CD14-positive monocyte (primary cell): Measurements from ENCODE around the gene NTNG1. TPM values are rescaled to one million over a fixed set of nuclear protein-coding genes. Genes with fewer than 3 reads are reported as not detected.
"Not testable (repeated sequence)": the region's sequence is repeated elsewhere in the genome, so short reads cannot be mapped to it uniquely, and the experiment has no call there.

Experiments
- DNase-seq, 3 donors: peaks; one replicate each; pipeline ENCODE4 v3.0.0-alpha.2; 2011 to 2022
- H2AFZ ChIP-seq: 2 replicates; pipeline ENCODE4 v1.6.0; 2012; ENCODE audit warnings: mild to moderate bottlenecking, low read depth, low read length, inconsistent platforms; ENCODE audit not compliant: insufficient read depth, poor library complexity, severe bottlenecking
- H3K27ac ChIP-seq, 2 donors: 1 replicate in 1 of 2; 2 replicates in 1 of 2; pipeline ENCODE4 v1.5.1; 2012 to 2013; ENCODE audit warnings: low read length in 2 of 2, control low read depth in 1 of 2, inconsistent platforms in 1 of 2, low read depth in 1 of 2, mild to moderate bottlenecking in 1 of 2
- H3K27me3 ChIP-seq, 2 donors: one replicate each; pipeline versions ENCODE4 v1.6.0 to v1.6.1; 2011 to 2013; ENCODE audit warnings: low read length in 2 of 2; ENCODE audit not compliant: control insufficient read depth in 2 of 2, insufficient read depth in 2 of 2
- H3K36me3 ChIP-seq, 2 donors: replicated peaks in 1 of 2; 1 replicate in 1 of 2; 2 replicates in 1 of 2; pipeline versions ENCODE4 v1.5.1 to v1.6.1; 2012 to 2013; ENCODE audit warnings: low read length in 2 of 2, control low read depth in 1 of 2, inconsistent platforms in 1 of 2, mild to moderate bottlenecking in 1 of 2; ENCODE audit not compliant: insufficient read depth in 2 of 2, control insufficient read depth in 1 of 2
- H3K4me1 ChIP-seq, 2 donors: 1 replicate in 1 of 2; 2 replicates in 1 of 2; pipeline versions ENCODE4 v1.5.1 to v1.6.1; 2012 to 2013; ENCODE audit warnings: low read length in 2 of 2, control low read depth in 1 of 2, inconsistent platforms in 1 of 2, mild to moderate bottlenecking in 1 of 2, moderate library complexity in 1 of 2; ENCODE audit not compliant: insufficient read depth in 2 of 2, control insufficient read depth in 1 of 2
- H3K4me2 ChIP-seq: replicated peaks from 2 replicates; pipeline ENCODE3; 2012; ENCODE audit warnings: low read length, moderate library complexity, mild to moderate bottlenecking; ENCODE audit not compliant: poor library complexity, severe bottlenecking; ENCODE audit errors: extremely low read depth
- H3K4me3 ChIP-seq, 3 experiments: fragments of 200-600 bp in 1 of 3; sonication (generic) in 1 of 3; replicated peaks in 1 of 3; 1 replicate in 2 of 3; 2 replicates in 1 of 3; pipeline ENCODE4 v1.5.1; 2011 to 2013; ENCODE audit warnings: low read length in 3 of 3, mild to moderate bottlenecking in 3 of 3, control low read depth in 2 of 3, low read depth in 2 of 3, inconsistent platforms in 1 of 3, moderate library complexity in 1 of 3
- H3K79me2 ChIP-seq: 2 replicates; pipeline ENCODE4 v1.6.0; 2012; ENCODE audit warnings: mild to moderate bottlenecking, control low read depth, inconsistent platforms, low read length, moderate library complexity; ENCODE audit not compliant: insufficient read depth
- H3K9ac ChIP-seq: 2 replicates; pipeline ENCODE4 v1.6.0; 2017; ENCODE audit warnings: low read length, mild to moderate bottlenecking; ENCODE audit not compliant: insufficient read depth, poor library complexity, severe bottlenecking
- H3K9me3 ChIP-seq, 2 donors: replicated peaks in 1 of 2; 1 replicate in 1 of 2; 2 replicates in 1 of 2; pipeline versions ENCODE4 v1.5.1 to v1.6.1; 2012 to 2013; ENCODE audit warnings: low read length in 2 of 2, control low read depth in 1 of 2; ENCODE audit not compliant: control insufficient read depth in 1 of 2, insufficient read depth in 1 of 2
- H4K20me1 ChIP-seq: 2 replicates; pipeline ENCODE4 v1.6.0; 2012; ENCODE audit warnings: mild to moderate bottlenecking, low read length, control low read depth, moderate library complexity; ENCODE audit not compliant: insufficient read depth
- H3K27ac Mint-ChIP-seq, 7 donors: one replicate each; pipeline ENCODE4 v1.8.0; 2020; ENCODE audit warnings: mild to moderate bottlenecking in 7 of 7, mixed read lengths in 7 of 7, moderate library complexity in 6 of 7, inconsistent platforms in 2 of 7
- H3K27me3 Mint-ChIP-seq, 3 donors: one replicate each; pipeline ENCODE4 v1.8.0; 2021 to 2022; ENCODE audit warnings: low read depth in 3 of 3, mild to moderate bottlenecking in 3 of 3, mixed read lengths in 3 of 3, moderate library complexity in 3 of 3, inconsistent platforms in 1 of 3
- H3K36me3 Mint-ChIP-seq, 2 donors: one replicate each; pipeline ENCODE4 v1.8.0; 2020; ENCODE audit warnings: mixed read lengths in 2 of 2, inconsistent platforms in 1 of 2, mild to moderate bottlenecking in 1 of 2
- H3K4me1 Mint-ChIP-seq: one replicate; pipeline ENCODE4 v1.8.0; 2020; ENCODE audit warnings: mild to moderate bottlenecking, mixed read lengths
- H3K4me3 Mint-ChIP-seq, 2 donors: one replicate each; pipeline ENCODE4 v1.8.0; 2020; ENCODE audit warnings: mild to moderate bottlenecking in 2 of 2, mixed read lengths in 2 of 2, moderate library complexity in 1 of 2
- H3K9me3 Mint-ChIP-seq, 7 donors: one replicate each; pipeline ENCODE4 v1.8.0; 2020 to 2022; ENCODE audit warnings: mixed read lengths in 7 of 7, mild to moderate bottlenecking in 6 of 7, moderate library complexity in 6 of 7, inconsistent platforms in 2 of 7
- WGBS: methylation state at CpG from one replicate; pipeline ENCODE4 v1.1.5; 2013; ENCODE audit warnings: missing lambda C conversion rate; ENCODE audit not compliant: insufficient coverage; 5-methylcytosine and 5-hydroxymethylcytosine counted together
- intact Hi-C, 2 donors: fragments of 100-400 bp; cut with micrococcal nuclease; formaldehyde crosslinking; loops; one replicate each; pipeline versions ENCODE4 v1.15.0 to v1.15.1; 2023
- polyA minus RNA-seq: library from RNA; depleted of rRNA, polyadenylated mRNA; stranded (reverse); fragments of >200 nt; gene quantifications from 2 replicates; pipeline ENCODE4 v1.2.3, GENCODE V29; 2012
- polyA plus RNA-seq, 3 donors: library from polyadenylated mRNA; depleted of rRNA in 1 of 3; unstranded in 2 of 3; stranded (reverse) in 1 of 3; fragments of 300-500 nt in 2 of 3; fragments of >200 nt in 1 of 3; fragmentation: Illumina TruSeq in 2 of 3; gene quantifications; 1 replicate in 2 of 3; 2 replicates in 1 of 3; pipeline ENCODE4 v1.2.3, GENCODE V29; 2012 to 2021
- total RNA-seq, 12 experiments: library from RNA in 1 of 12; stranded (reverse) in 1 of 12; fragments of 120-200 nt in 1 of 12; gene quantifications; one replicate each; pipeline ENCODE4 v1.2.4 and lab custom pipeline; 2013 to 2026; ENCODE audit warnings: mixed read lengths in 6 of 12, inconsistent platforms in 1 of 12
- TF ChIP-seq, protein P1 (sequence below): fragments of 200-600 bp; IDR thresholded peaks from one replicate; pipeline ENCODE4 v1.8.0; 2022; ENCODE audit warnings: antibody characterized with exemption, mild to moderate bottlenecking

The NTNG1 gene
- 0.02 TPM for total RNA-seq (2013)
- not detected for polyA plus RNA-seq
- under 0.01 TPM in 1 of 2 replicates, not detected in the other for polyA minus RNA-seq
- total RNA-seq (lab: John Stamatoyannopoulos, UW) = 0 to 2.6 (median 0.12) reads per million in 11 experiments

DNA sequence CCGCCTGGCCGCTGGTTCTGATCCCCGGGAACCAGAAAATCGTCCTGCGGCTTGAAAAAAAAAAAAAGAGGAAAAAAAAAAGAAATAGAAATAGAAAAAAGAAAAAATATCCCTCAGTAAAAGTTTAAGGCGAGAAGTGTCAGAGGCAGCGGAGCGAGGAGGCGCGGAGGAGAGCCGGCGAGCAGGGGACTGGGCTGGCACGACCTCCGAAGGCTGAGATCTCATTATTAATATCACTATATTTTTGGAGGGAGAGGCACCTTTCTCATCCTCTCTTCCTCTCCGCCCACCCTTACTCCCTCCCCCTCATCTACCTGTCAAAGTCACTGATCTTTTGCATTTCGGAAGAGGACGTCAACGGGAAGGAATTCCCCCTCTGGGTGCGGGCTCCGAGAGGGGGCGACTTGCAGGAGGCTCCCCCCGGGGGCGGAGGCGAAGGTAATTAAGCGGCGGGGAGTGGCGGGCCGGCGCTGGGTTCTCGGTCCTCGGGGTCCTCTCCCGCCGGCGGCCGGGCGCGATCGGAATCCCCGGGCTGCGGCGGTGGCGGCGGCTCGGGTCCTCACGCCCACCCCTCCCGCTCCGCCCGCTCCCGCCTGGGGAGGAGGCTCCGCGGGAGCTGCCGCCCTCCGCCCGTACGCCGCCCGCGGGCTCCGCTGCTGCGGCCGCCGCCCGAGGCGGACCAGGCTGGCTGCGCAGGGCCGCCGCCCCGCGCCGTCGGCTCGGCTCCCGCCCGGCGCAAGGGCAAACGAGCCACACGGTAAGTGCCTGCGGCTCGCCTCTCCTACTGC is at the start of gene NTNG1:
Gene NTNG1 (plus strand): TSS at position 337 of the 788 bp plus-strand sequence.
- no peak within 1 kb of the TSS for H3K9ac ChIP-seq

DNA sequence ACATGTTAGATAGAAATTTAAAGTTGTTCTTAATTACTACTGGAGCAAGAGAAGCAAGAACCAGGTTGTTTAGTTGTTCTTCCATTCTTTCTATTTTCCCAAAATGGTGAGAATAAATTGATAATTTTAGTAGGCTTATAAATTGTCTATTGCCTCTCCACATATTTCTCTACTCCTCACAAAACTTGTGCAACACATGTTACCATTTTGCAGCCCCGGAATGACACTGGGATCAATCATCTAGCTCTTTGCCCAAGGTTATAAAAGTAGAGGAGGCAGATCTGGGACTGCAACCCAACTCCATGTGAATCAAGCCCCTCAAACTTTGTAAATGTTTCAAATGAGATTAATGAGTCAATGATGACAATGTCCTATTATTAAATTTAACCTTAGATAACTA is 49.4 kb upstream of the NTNG1 start:
- intact Hi-C loops = no loop called here
- Mint-ChIP-seq H3K36me3 (no peaks in the 10 kb centered on the region), H3K27ac (no peak overlapping the region), H3K4me1 (no peaks in the 10 kb centered on the region), H3K9me3 (peaks cover 0 to 5% (median 0%) of the 10 kb centered on the region in 7 donors), H3K4me3 (no peak overlapping the region), H3K27me3 (peaks cover 0 to 2% (median 1%) of the 10 kb centered on the region in 3 donors)
- no peak overlapping the region for H3K27ac ChIP-seq
- DNase-seq = no peak
- H4K20me1 ChIP-seq = no peaks in the 10 kb centered on the region
- no CpG with 5 or more reads among the region's 1 CpG for WGBS
- H3K4me1 ChIP-seq = no peaks in the 10 kb centered on the region
- H3K9ac ChIP-seq = no peak overlapping the region
- no peak overlapping the region for H3K4me3 ChIP-seq
- no peak overlapping the region for H2AFZ ChIP-seq
- H3K27me3 ChIP-seq = no peaks in the 10 kb centered on the region
- no peaks in the 10 kb centered on the region for H3K36me3 ChIP-seq
- H3K9me3 ChIP-seq = no peaks in the 10 kb centered on the region
- no peaks in the 10 kb centered on the region for H3K79me2 ChIP-seq
- TF ChIP-seq, protein P1, sequence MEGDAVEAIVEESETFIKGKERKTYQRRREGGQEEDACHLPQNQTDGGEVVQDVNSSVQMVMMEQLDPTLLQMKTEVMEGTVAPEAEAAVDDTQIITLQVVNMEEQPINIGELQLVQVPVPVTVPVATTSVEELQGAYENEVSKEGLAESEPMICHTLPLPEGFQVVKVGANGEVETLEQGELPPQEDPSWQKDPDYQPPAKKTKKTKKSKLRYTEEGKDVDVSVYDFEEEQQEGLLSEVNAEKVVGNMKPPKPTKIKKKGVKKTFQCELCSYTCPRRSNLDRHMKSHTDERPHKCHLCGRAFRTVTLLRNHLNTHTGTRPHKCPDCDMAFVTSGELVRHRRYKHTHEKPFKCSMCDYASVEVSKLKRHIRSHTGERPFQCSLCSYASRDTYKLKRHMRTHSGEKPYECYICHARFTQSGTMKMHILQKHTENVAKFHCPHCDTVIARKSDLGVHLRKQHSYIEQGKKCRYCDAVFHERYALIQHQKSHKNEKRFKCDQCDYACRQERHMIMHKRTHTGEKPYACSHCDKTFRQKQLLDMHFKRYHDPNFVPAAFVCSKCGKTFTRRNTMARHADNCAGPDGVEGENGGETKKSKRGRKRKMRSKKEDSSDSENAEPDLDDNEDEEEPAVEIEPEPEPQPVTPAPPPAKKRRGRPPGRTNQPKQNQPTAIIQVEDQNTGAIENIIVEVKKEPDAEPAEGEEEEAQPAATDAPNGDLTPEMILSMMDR = no peak
- H3K4me2 ChIP-seq = no peak overlapping the region

More for the DNA sequence above, at the start of gene NTNG1:
- Histone ChIP-seq H3K27ac (no peak within 1 kb of the TSS), H3K4me2 (peak within 1 kb of the TSS; percentile 53), H3K4me1 (peaks cover 5 to 6% of the 10 kb centered on the region in 2 donors), H3K9me3 (peaks cover 0 to 17% of the 10 kb centered on the region in 2 donors), H2AFZ (peak within 1 kb of the TSS; percentile 21), H3K4me3 (peak within 1 kb of the TSS in 1 of 3 experiments; percentile 34), H3K36me3 (no peaks in the 10 kb centered on the region), H3K79me2 (no peaks in the 10 kb centered on the region), H3K27me3 (peaks cover 50 to 76% of the 10 kb centered on the region in 2 donors), H4K20me1 (no peaks in the 10 kb centered on the region)
- DNase-seq = no peak
- Mint-ChIP-seq H3K4me1 (peaks cover 15% of the 10 kb centered on the region), H3K4me3 (peak within 1 kb of the TSS; percentile 56 to 90), H3K9me3 (peaks cover 0 to 16% (median 9%) of the 10 kb centered on the region in 7 donors), H3K36me3 (no peaks in the 10 kb centered on the region), H3K27me3 (peaks cover 54 to 62% (median 55%) of the 10 kb centered on the region in 3 donors), H3K27ac (no peak within 1 kb of the TSS)
- under 1% methylated on average over 56 of the region's 79 CpGs for WGBS
- TF ChIP-seq, protein P1 = no peak
- intact Hi-C loops = no loop called here

DNA sequence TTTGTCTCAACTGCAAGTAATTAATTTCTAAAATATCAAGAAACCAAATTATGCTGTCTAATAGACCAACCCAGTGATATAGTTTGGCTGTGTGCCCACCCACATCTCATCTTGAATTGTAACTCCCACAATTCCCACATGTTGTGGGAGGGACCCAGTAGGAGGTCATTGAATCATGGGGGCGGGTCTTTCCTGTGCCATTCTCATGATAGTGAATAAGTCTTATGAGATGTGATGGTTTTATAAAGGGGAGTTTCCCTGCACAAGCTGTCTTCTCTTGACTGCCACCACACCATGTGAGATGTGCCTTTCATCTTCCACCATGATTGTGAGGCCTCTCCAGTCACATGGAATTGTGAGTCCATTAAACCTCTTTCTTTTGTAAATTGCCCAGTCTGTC is 47.4 kb upstream of the NTNG1 start:
- H3K4me1 Mint-ChIP-seq, intact Hi-C loops, H3K36me3 ChIP-seq, H3K9me3 ChIP-seq, H3K4me3 ChIP-seq, H3K27me3 ChIP-seq, H3K9me3 Mint-ChIP-seq, H4K20me1 ChIP-seq, H3K4me1 ChIP-seq, H3K36me3 Mint-ChIP-seq, H3K27ac ChIP-seq, DNase-seq, H3K4me3 Mint-ChIP-seq, H3K27ac Mint-ChIP-seq, H3K27me3 Mint-ChIP-seq, H3K9ac ChIP-seq, H3K4me2 ChIP-seq, H3K79me2 ChIP-seq, H2AFZ ChIP-seq: not testable (repeated sequence)
- WGBS = no CpG with 5 or more reads among the region's 1 CpG
